ENCODE data around the gene RRM2. TPM values are rescaled to one million over a fixed set of nuclear protein-coding genes. Genes with fewer than 3 reads are reported as not detected.

The RRM2 gene
- total RNA-seq, 1 experiment from 2014 or later = 163 TPM

- H3K27me3 ChIP-seq (ENCODE audit: insufficient read depth, low read length) = no peaks in the 10 kb centered on the region
- no peak overlapping the region for H3K18ac ChIP-seq (ENCODE audit: insufficient read length, low read depth, low read length)
- H3K4me1 ChIP-seq (ENCODE audit: insufficient read depth, low read length) = no peaks in the 10 kb centered on the region
- Mint-ChIP-seq H3K27ac (no peak overlapping the region), H3K4me1 (peaks cover 15 to 22% of the 10 kb centered on the region in 2 experiments), H3K4me3 (no peak overlapping the region), H3K36me3 (ENCODE audit: insufficient read depth in 1 of 3, low read depth in 3 of 3) (no peaks in the 10 kb centered on the region; a peak in 1 of 7 replicates), H3K9me3 (no peaks in the 10 kb centered on the region; a peak in 1 of 5 replicates), H3K27me3 (ENCODE audit: low read depth) (no peaks in the 10 kb centered on the region; the same call in none of the 2 replicates)
- H2BK15ac ChIP-seq (ENCODE audit: low read depth, low read length) = no peak overlapping the region
- no CpG with 5 or more reads among the region's 9 CpGs for WGBS (ENCODE audit: extremely low coverage, insufficient read length, low lambda C conversion rate)
- H4K5ac ChIP-seq (ENCODE audit: insufficient read length, low read depth, low read length) = no peak overlapping the region
- no peak overlapping the region for H3K27ac ChIP-seq (ENCODE audit: insufficient read length, low read depth, low read length)
- H2AFZ ChIP-seq (ENCODE audit: low read length) = no peak overlapping the region
- H4K20me1 ChIP-seq (ENCODE audit: control insufficient read depth, insufficient read depth, insufficient read length) = peaks cover 3% of the 10 kb centered on the region
- H4K8ac ChIP-seq (replicated peaks; ENCODE audit: insufficient read length, low read depth, low read length) = no peak overlapping the region
- no peak overlapping the region for H3K4me2 ChIP-seq (ENCODE audit: insufficient read depth, insufficient read length, low read length)
- no peak overlapping the region for H2BK5ac ChIP-seq (ENCODE audit: insufficient read length, low read length)
- H3K23ac ChIP-seq (ENCODE audit: insufficient read length, low read depth, low read length) = no peak overlapping the region
- H3K9me3 ChIP-seq (ENCODE audit: control insufficient read depth, low read depth, low read length) = no peaks in the 10 kb centered on the region
- no peak overlapping the region for H2BK20ac ChIP-seq (ENCODE audit: low read depth, low read length, poor library complexity, severe bottlenecking)
- no peak overlapping the region for H3K56ac ChIP-seq (ENCODE audit: insufficient read length, low read depth, low read length)
- H3K23me2 ChIP-seq (ENCODE audit: insufficient read length, low read depth, low read length, poor library complexity, severe bottlenecking) = no peaks in the 10 kb centered on the region
- no peak overlapping the region for H3K9ac ChIP-seq (ENCODE audit: extremely low read depth, insufficient read length, low read length)
- no peak overlapping the region for H3K4ac ChIP-seq (ENCODE audit: low read depth, low read length)
- H2BK12ac ChIP-seq (ENCODE audit: insufficient read length, low read depth, low read length) = no peak overlapping the region
- no peak overlapping the region for H2BK120ac ChIP-seq (ENCODE audit: low read depth, low read length, poor library complexity, severe bottlenecking)
- no peak overlapping the region for H3T11ph ChIP-seq (ENCODE audit: low read length)
- TF ChIP-seq CTCF (conservative IDR thresholded peaks at IDR 0.05) = no peak
- no peak overlapping the region for H4K91ac ChIP-seq (ENCODE audit: insufficient read length, low read depth, low read length)
- DNase-seq = no peak
- no peaks in the 10 kb centered on the region for H3K79me1 ChIP-seq (ENCODE audit: insufficient read depth, low read depth, low read length, poor library complexity, severe bottlenecking)
- H3K79me2 ChIP-seq (ENCODE audit: insufficient read depth, low read length) = no peaks in the 10 kb centered on the region
- H2AK5ac ChIP-seq (ENCODE audit: insufficient read length, low read length) = no peak overlapping the region
- H3K14ac ChIP-seq (ENCODE audit: insufficient read depth, low read length) = no peak overlapping the region
Observed at GRCh38 chr2:10174173-10174572, 51.6 kb downstream of the RRM2 start.
